GM21619 (cell line): Measurements from ENCODE around the gene NFX1.

Experiments
- ATAC-seq: cut with Tn5 transposase; IDR thresholded peaks from one replicate; pipeline ENCODE4 v1.9.1; 2021; ENCODE audit not compliant: unreplicated experiment

Gene NFX1

DNA sequence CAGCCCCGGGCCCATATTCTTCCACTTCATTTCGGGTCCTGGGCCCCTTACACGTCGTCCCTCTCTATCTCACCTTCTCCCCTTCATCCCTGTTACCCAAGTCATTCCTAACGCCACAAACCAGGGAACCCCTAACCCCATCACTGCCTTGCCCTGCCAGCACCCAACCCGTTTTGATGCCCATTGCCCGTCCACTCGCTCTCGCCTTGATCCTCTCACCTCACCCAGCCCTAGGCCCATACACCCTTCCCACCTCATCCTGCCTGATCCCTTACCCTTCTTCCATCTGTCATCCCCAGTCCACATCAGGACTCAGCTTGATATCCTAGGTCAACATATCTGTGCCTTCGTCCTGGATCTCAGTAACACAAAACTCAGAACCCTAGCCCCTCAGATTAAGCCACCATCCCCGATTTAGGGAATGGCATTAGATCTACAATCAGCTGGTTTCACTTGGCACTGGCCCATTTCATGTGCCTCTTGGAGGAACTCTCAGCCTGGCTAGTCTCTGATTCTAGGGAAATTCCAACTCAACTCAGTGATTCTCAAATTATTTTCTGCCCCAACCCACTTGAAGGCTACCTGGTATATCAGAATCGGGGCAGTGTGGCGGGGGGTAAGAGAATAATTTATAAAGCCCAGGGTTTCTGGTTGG is 25.0 kb upstream of the NFX1 start:
- no peak for ATAC-seq

DNA sequence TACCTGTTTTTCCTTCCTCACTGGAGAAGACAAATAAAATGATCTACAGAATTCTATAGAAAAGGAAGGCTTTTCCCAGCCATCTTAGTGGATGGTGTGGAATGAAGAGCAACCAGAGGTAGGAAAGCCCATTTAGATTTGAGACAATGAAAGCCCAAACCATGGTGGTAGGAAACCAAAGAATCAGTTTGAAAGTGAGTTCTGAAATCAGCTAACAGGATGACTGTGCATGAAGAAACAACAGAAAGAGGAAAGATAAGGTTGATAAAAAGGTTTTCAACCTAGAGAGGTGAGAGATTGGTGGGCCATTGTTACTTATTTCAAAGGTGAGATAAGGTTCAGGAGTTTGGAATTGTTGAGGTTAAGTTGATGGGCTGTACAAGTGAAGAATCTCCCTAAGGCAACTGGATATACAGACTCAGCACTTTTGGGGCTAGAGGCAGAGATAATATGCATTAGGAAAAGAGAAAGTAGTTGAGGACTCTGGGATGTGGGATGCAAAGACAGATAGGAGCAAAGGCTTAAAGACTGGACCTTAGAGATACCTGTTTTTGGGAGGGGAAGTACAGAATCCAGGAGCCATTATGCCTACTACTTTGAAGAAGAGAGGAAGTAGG is 23.1 kb upstream of the NFX1 start:
- ATAC-seq = no peak

GRCh38 chr9:33270146-33270545 is 20.2 kb upstream of the NFX1 start:
- ATAC-seq = no peak

DNA sequence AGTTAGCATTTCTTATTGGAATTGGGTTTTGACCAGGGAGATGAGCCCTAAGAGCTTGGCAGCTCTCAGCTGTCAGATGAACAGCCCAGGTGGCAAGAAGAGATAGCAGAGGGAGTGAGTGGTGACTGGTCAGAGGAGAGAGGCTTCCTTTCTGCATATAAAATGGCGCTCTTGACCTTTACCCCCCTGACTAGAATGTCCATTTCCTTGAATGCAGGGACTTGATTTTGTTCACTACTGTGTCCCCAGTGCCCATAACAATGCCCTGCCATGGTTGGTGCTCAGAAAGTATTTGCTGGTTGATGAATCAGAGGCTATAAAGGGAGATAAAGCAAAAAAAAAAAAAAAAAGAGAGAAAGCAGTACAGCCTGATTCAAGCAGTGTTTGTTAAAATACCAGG is 18.3 kb upstream of the NFX1 start:
- ATAC-seq = no peak

DNA sequence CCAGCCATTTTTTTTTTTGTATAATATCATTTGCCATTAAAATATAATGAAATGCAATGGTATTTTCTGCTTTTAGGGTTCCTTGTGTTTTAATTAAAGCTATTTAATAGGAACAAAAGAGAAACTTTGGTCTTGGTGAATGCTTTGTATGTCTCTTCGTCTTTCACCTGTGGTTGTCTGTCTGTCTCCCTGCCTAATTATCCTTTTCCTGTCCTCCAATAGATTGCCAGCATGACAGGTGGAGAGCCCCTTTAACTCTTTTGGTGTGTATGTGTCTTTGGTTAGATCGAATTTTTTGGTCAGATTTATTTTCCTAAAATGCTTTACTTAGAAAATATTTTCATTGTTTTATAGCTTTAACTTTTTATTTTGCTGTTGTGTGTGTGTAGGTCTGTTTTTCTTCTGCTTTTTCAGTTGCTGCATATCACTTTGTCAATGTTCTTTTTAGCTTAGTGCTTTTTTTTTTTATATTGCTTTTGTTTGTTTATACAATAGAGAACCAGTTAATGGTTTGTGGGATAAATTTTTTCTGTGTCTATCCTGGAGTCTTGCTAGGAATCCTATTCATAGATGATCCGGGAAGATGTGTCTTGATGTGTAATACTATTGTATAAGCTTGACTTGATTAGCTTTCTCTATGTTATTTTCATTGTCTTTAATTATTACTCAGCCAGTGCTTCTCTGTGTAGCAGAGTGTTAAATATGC is 16.9 kb upstream of the NFX1 start:
- ATAC-seq = no peak

DNA sequence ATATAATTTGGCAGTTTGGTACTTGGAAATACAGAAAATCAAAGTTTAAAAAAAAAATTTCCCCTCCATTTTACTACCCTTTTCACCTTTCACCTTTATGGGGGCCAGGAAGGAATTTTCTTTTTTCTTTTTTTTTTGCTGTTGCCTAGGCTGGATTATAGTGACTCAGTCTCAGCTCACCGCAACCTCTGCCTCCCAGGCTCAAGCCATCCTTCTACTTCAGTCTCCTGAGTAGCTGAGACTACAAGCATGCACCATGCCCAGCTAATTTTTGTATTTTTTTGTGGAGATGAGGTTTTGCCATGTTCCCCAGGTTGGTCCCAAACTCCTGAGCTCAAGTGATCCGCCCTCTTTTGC is 16.4 kb upstream of the NFX1 start:
- no peak for ATAC-seq

GRCh38 chr9:33277484-33277883 is 12.8 kb upstream of the NFX1 start:
- ATAC-seq = no peak

DNA sequence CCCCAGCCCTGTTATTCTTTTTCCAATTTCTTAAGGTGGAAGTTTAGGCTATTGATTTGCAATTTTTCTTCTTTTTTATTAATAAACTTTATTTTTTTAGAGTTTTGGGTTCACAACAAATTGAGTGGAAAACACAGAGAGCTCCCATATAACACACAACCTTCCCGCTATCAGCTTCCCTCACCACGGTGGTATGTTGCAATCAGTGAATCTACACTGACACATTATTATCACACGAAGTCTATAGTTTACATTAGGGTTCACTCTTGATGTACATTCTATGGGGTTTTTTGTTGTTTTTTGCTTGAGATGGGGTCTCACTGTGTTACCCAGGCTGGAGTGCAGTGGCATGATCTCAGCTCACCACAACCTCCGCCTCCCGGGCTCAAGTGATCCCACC is 4.8 kb upstream of the NFX1 start:
- ATAC-seq = no peak

GRCh38 chr9:33287087-33287490 is 3.2 kb upstream of the NFX1 start:
- no peak for ATAC-seq

DNA sequence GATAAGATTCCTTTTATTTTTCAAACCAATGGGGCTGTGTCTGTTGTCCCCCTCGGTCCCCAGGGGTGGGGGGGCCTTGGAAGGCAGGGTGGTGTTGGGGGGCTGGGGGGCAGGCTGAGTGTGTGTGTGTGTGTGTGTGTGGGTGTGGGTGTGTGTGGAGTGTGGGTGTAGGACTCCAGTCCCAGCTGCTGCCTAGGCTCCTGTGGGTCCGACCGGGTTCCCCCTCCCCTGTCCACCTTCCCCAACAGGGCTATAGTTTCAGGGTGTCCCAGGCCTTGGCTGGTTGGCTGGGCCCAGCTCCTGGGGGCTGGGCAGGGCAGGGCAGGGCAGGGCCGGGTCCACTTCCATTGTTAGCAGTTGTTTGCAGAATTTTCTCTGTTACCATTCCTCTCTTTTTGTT is 2.1 kb upstream of the NFX1 start:
- ATAC-seq = no peak

GRCh38 chr9:33288828-33289483 is 1.4 kb upstream of the NFX1 start:
- no peak for ATAC-seq

GRCh38 chr9:33289496-33289895 is 820 bp upstream of the NFX1 start:
- no peak for ATAC-seq

DNA sequence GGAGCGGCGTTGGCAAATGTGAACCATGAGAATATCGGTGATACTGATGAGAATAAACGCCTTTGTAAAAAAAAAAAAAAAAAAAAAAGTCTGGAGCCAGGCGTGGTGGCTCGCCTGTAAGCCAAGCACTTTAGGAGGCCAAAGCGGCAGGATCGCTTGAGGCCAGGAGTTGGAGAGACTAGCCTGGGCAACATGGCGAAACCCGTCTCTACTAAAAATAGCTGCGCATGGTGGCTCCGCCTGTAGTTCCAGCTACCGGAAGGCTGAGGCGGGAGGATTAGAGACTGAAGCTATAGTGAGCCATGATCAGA is 425 bp upstream of the NFX1 start:
- peak; percentile 22 for ATAC-seq

GRCh38 chr9:33291031-33291397 is 698 bp downstream of the NFX1 start:
- no peak for ATAC-seq

- ATAC-seq = no peak
Measured at GRCh38 chr9:33291901-33292300, 1.6 kb downstream of the NFX1 start.

- ATAC-seq = no peak
Measured at GRCh38 chr9:33293782-33294181, 3.5 kb downstream of the NFX1 start.

DNA sequence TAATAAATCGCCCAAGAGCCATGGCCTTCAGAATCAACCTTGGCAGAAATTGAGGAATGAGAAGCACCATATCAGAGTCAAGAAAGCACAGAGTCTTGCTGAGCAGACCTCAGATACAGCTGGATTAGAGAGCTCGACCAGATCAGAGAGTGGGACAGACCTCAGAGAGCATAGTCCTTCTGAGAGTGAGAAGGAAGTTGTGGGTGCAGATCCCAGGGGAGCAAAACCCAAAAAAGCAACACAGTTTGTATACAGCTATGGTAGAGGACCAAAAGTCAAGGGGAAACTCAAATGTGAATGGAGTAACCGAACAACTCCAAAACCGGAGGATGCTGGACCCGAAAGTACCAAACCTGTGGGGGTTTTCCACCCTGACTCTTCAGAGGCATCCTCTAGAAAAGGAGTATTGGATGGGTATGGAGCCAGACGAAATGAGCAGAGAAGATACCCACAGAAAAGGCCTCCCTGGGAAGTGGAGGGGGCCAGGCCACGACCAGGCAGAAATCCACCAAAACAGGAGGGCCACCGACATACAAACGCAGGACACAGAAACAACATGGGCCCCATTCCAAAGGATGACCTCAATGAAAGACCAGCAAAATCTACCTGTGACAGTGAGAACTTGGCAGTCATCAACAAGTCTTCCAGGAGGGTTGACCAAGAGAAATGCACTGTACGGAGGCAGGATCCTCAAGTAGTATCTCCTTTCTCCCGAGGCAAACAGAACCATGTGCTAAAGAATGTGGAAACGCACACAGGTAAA is 4.5 kb downstream of the NFX1 start:
- no peak for ATAC-seq

GRCh38 chr9:33295571-33295970 is 5.3 kb downstream of the NFX1 start:
- peak; percentile 30 for ATAC-seq

DNA sequence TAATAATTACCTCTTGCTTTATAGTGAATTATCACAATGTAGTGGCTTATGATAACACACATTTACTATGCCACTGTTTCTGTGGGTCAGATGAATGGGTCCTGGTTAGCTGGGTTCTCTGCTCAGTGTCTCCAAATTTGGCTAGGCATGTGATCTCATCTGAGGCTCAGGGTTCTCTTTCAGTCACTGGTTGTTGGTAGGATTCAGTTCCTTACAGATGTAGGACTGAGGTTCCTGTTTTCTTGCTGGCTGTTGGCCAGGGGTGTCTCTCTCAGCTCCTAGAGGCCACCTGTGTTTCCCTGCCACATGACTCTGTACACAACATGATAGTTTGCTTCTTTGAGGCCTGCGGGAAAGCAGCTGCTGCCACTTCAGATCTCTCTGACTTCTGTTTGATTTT is 7.1 kb downstream of the NFX1 start:
- ATAC-seq = peak; percentile 84

- ATAC-seq = no peak
Measured at GRCh38 chr9:33300546-33300945, 10.2 kb downstream of the NFX1 start.

DNA sequence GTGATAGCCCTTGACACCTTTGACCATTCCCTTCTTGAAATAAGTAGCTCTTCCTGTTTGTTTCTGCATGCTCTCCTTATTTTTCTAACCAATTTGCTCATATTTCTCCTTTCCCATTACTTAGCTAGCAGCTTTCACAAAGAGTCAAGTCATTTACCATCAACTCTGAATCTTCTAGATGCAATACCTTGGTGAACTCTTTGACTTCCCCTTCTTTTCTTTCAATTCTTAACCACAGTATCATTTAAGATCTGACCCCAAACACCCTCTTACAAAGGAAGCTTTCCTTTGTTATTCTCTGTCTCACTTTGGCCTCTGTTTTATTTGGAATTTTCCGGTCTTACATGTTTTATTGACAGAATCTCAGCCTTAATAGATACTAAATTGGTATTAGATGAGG is 14.0 kb downstream of the NFX1 start:
- ATAC-seq = no peak

DNA sequence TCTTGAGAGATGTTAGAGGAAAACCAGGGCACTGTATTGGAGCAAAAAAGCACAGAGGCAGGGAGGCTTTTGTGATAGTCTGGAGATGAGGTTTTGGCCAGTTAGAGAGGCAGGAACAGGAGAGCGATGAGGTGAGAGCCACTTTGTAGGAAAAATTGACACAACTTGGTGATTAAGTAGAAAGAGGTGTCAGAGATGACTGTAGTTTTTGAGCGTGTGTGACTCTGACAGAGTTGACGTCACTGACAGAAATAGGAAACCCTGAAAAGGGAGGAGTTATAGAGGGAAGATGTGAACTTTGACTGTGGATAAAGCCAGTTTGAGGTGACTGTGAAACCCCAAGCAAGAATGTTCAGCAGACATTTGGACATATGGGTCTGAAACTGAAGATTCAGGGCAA is 15.7 kb downstream of the NFX1 start:
- no peak for ATAC-seq
